Iris pigment epithelial cell (primary cell): ENCODE measurements around the gene CPHXL.
A peak's percentile ranks its signal among the peaks of the same experiment; 100 is the strongest.

Experiments used
- DNase-seq: peaks from one replicate; pipeline ENCODE4 v3.0.0-alpha.2; 2011; ENCODE audit warnings: low read depth

CPHXL gene

GRCh38 chr16:75701361-75701760, 24.9 kb downstream of the CPHXL start, which contains the start of gene DUXB:
Gene DUXB, minus strand, starts transcription at chr16:75701461. Its CDS starts 43 bp downstream, at chr16:75701418.
- DNase-seq, result no peak

DNA sequence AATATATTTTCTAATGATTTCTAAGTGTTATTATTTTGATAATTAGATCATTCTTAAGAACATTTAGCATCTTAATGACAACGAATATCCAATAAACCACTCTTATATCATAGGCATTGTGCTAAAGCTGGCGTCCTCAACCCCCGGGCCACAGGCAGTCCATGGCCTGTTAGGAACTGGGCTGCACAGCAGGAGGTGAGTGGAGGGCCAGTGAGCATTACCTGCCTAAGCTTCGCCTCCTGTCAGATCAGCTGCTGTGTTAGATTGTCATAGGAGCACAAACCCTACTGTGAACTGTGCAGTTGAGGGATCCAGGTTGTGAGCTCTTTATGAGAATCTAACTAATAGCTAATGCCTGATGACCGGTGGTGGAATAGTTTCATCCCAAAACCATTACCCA, 28.7 kb downstream of the CPHXL start:
- DNase-seq, result no peak

- DNase-seq, result no peak
Measured at GRCh38 chr16:75695708-75696107, 30.6 kb downstream of the CPHXL start.

- DNase-seq, result no peak
Measured at GRCh38 chr16:75687361-75687760, 38.9 kb downstream of the CPHXL start.

GRCh38 chr16:75682308-75682707, 44.0 kb downstream of the CPHXL start:
- no peak for DNase-seq

- DNase-seq, result peak; percentile 7
Measured at GRCh38 chr16:75679366-75679765, 46.9 kb downstream of the CPHXL start.

- DNase-seq, result no peak
Measured at GRCh38 chr16:75676909-75677308, 49.4 kb downstream of the CPHXL start, which contains the start of gene CPHXL2. Gene CPHXL2, minus strand, starts transcription at chr16:75677009. Its CDS starts 10 bp downstream, at chr16:75676999.

DNA sequence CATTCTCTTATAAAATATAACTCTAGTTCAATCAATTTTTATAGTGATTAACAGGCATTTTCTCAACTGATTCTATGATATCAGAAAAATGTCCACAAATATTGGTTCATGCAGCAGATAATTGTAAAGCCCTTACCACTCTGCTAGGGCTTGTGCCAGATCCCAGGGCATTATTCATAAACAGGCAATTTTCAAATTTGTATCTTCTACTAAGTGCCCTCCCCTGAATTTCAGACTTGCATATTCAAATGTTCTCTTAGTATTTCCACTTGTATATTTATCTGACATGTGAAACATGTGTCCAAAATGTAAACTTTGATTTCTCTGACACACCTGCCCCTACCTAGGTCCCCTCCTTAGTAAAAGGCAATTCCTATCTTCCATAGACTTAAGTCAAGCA, 58.8 kb downstream of the CPHXL start:
- no peak for DNase-seq
